MM.1S (cell line): ENCODE data around the gene SPINK5.
A peak's percentile ranks its signal among the peaks of the same experiment; 100 is the strongest.

Source experiments
- DNase-seq: peaks from one replicate; pipeline ENCODE4 v3.0.0-alpha.2; 2015
- H2AFZ ChIP-seq: fragments of 300-600 bp; sonication (generic); 2 replicates; pipeline ENCODE4 v1.6.0; 2016; ENCODE audit warnings: antibody characterized with exemption, low read length
- H3F3A ChIP-seq: fragments of 300-600 bp; sonication (generic); 2 replicates; pipeline ENCODE4 v1.6.1; 2016; ENCODE audit warnings: mild to moderate bottlenecking, antibody characterized with exemption, low read length, moderate library complexity, mixed read lengths; ENCODE audit not compliant: insufficient read depth
- H3K27ac ChIP-seq: fragments of 300-600 bp; sonication (generic); 2 replicates; pipeline ENCODE4 v1.5.1; 2016; ENCODE audit warnings: mild to moderate bottlenecking, low read length
- H3K27me3 ChIP-seq: fragments of 300-600 bp; sonication (generic); replicated peaks from 2 replicates; pipeline ENCODE4 v1.6.0; 2016; ENCODE audit warnings: low read length; ENCODE audit not compliant: insufficient read depth
- H3K36me3 ChIP-seq: fragments of 300-600 bp; sonication (generic); replicated peaks from 2 replicates; pipeline ENCODE4 v1.6.1; 2016; ENCODE audit warnings: mild to moderate bottlenecking, low read length, mixed read lengths; ENCODE audit not compliant: insufficient read depth
- H3K4me1 ChIP-seq: fragments of 300-600 bp; sonication (generic); 2 replicates; pipeline ENCODE4 v1.6.1; 2016; ENCODE audit warnings: low read length, mixed read lengths
- H3K4me2 ChIP-seq: fragments of 300-600 bp; sonication (generic); 2 replicates; pipeline ENCODE4 v1.6.0; 2016; ENCODE audit warnings: low read depth, low read length
- H3K4me3 ChIP-seq: fragments of 300-600 bp; sonication (generic); 2 replicates; pipeline ENCODE4 v1.5.1; 2016; ENCODE audit warnings: low read length, mixed read lengths
- H3K79me2 ChIP-seq: fragments of 300-600 bp; sonication (generic); 2 replicates; pipeline ENCODE4 v1.6.1; 2016; ENCODE audit warnings: mixed run types, low read length, mixed read lengths
- H3K9ac ChIP-seq: fragments of 300-600 bp; sonication (generic); 2 replicates; pipeline ENCODE4 v1.6.1; 2016; ENCODE audit warnings: low read length, mixed read lengths
- H3K9me2 ChIP-seq: fragments of 300-600 bp; sonication (generic); replicated peaks from 2 replicates; pipeline ENCODE4 v1.6.1; 2016; ENCODE audit warnings: mild to moderate bottlenecking, low read length, mixed read lengths; ENCODE audit not compliant: insufficient read depth
- H3K9me3 ChIP-seq: fragments of 300-600 bp; sonication (generic); replicated peaks from 2 replicates; pipeline ENCODE4 v1.6.1; 2016; ENCODE audit warnings: mild to moderate bottlenecking, low read length, mixed read lengths; ENCODE audit not compliant: insufficient read depth
- H4K20me1 ChIP-seq: fragments of 300-600 bp; sonication (generic); 2 replicates; pipeline ENCODE4 v1.6.1; 2016; ENCODE audit warnings: mild to moderate bottlenecking, low read length, moderate library complexity, mixed read lengths; ENCODE audit not compliant: insufficient read depth
- EZH2 ChIP-seq: fragments of 300-600 bp; sonication (generic); optimal IDR thresholded peaks from 2 replicates; pipeline ENCODE3; 2017; ENCODE audit warnings: low read depth, mild to moderate bottlenecking, antibody characterized with exemption, low read length, mixed read lengths
- EZH2phosphoT487 ChIP-seq: fragments of 300-600 bp; sonication (generic); IDR thresholded peaks from 2 replicates; pipeline ENCODE4 v1.6.1; 2018; ENCODE audit warnings: antibody characterized with exemption, low read length
- TF ChIP-seq, protein P1 (sequence below): fragments of 300-600 bp; sonication (generic); IDR thresholded peaks from 2 replicates; pipeline ENCODE4 v1.5.1; 2016; ENCODE audit warnings: antibody characterized with exemption, low read length, mixed read lengths

The SPINK5 gene

GRCh38 chr5:148085310-148085709, 21.5 kb downstream of the SPINK5 start:
- Histone ChIP-seq H3K4me3 (no peak overlapping the region), H3K9me2 (no peaks in the 10 kb centered on the region), H2AFZ (no peak overlapping the region), H3F3A (peaks cover 11% of the 10 kb centered on the region), H3K27ac (no peak overlapping the region), H3K4me2 (no peak overlapping the region), H3K36me3 (no peaks in the 10 kb centered on the region), H3K4me1 (peaks cover 28% of the 10 kb centered on the region), H3K27me3 (no peaks in the 10 kb centered on the region), H3K9ac (no peak overlapping the region), H3K9me3 (no peaks in the 10 kb centered on the region), H4K20me1 (no peaks in the 10 kb centered on the region), H3K79me2 (no peaks in the 10 kb centered on the region)
- TF ChIP-seq EZH2phosphoT487 = no peak
- TF ChIP-seq EZH2 = no peak
- TF ChIP-seq, protein P1, sequence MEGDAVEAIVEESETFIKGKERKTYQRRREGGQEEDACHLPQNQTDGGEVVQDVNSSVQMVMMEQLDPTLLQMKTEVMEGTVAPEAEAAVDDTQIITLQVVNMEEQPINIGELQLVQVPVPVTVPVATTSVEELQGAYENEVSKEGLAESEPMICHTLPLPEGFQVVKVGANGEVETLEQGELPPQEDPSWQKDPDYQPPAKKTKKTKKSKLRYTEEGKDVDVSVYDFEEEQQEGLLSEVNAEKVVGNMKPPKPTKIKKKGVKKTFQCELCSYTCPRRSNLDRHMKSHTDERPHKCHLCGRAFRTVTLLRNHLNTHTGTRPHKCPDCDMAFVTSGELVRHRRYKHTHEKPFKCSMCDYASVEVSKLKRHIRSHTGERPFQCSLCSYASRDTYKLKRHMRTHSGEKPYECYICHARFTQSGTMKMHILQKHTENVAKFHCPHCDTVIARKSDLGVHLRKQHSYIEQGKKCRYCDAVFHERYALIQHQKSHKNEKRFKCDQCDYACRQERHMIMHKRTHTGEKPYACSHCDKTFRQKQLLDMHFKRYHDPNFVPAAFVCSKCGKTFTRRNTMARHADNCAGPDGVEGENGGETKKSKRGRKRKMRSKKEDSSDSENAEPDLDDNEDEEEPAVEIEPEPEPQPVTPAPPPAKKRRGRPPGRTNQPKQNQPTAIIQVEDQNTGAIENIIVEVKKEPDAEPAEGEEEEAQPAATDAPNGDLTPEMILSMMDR = no peak
- no peak for DNase-seq

- no peak overlapping the region for H3K9ac ChIP-seq
- H3K79me2 ChIP-seq = no peaks in the 10 kb centered on the region
- H3K9me3 ChIP-seq = no peaks in the 10 kb centered on the region
- H2AFZ ChIP-seq = no peak overlapping the region
- peaks cover 20% of the 10 kb centered on the region for H3F3A ChIP-seq
- H3K27ac ChIP-seq = no peak overlapping the region
- DNase-seq = no peak
- no peak overlapping the region for H3K4me3 ChIP-seq
- no peaks in the 10 kb centered on the region for H4K20me1 ChIP-seq
- no peak overlapping the region for H3K4me2 ChIP-seq
- no peaks in the 10 kb centered on the region for H3K9me2 ChIP-seq
- H3K36me3 ChIP-seq = no peaks in the 10 kb centered on the region
- peaks cover 31% of the 10 kb centered on the region for H3K4me1 ChIP-seq
- H3K27me3 ChIP-seq = no peaks in the 10 kb centered on the region
- TF ChIP-seq EZH2 = no peak
- no peak for TF ChIP-seq EZH2phosphoT487
- TF ChIP-seq, protein P1 = no peak
Observed at GRCh38 chr5:148085977-148086705, 22.4 kb downstream of the SPINK5 start.

DNA sequence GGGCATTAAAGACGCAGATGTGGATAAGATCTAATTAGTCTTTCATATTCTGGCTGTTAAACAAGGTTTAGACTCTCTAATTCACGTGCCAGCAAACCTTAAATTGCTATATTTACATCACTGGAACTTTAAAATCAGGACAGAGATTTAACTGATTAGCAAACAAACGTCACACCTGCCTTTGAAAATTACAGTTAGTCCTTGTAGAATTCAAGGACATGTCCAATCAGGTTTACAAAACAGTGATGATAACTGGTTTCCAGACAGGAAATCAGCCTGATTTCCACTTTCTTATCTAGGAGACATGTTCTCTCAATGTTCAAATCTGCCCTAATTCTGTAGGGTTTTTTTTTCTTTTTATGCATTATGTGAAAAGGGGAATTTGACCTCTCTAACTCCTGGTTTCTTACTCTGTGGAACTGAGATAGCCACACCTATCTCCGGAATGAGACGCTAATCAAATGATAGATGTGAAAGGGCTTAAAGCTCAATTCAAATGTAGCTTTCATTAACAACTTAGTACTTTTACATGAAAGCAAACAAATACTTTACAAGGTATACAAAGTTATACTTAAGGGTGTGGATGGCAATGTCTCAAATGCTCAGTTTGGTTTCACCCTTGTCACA, 26.5 kb downstream of the SPINK5 start:
- Histone ChIP-seq H3K4me2 (peak overlapping the region; percentile 60), H3K9ac (peak overlapping the region; percentile 37), H4K20me1 (no peaks in the 10 kb centered on the region), H3K9me2 (no peaks in the 10 kb centered on the region), H3K27ac (peak overlapping the region; percentile 86), H3F3A (peaks cover 27% of the 10 kb centered on the region), H3K36me3 (no peaks in the 10 kb centered on the region), H3K4me1 (peaks cover 39% of the 10 kb centered on the region), H3K4me3 (peak overlapping the region; percentile 44), H2AFZ (peak overlapping the region; percentile 3), H3K27me3 (no peaks in the 10 kb centered on the region), H3K79me2 (no peaks in the 10 kb centered on the region), H3K9me3 (no peaks in the 10 kb centered on the region)
- TF ChIP-seq EZH2 = no peak
- TF ChIP-seq EZH2phosphoT487 = no peak
- TF ChIP-seq, protein P1 = no peak
- no peak for DNase-seq
